ENCODE measurements around the gene DNASE2B. TPM values are rescaled to one million over a fixed set of nuclear protein-coding genes. Genes with fewer than 3 reads are reported as not detected.
A peak's percentile ranks its signal among the peaks of the same experiment; 100 is the strongest.
"Not testable (repeated sequence)": the region's sequence is repeated elsewhere in the genome, so short reads cannot be mapped to it uniquely, and the experiment has no call there.

The DNASE2B gene
- polyA plus RNA-seq, 2 of the 4 experiments (the other 2 are of a cell fraction), result not detected

DNA sequence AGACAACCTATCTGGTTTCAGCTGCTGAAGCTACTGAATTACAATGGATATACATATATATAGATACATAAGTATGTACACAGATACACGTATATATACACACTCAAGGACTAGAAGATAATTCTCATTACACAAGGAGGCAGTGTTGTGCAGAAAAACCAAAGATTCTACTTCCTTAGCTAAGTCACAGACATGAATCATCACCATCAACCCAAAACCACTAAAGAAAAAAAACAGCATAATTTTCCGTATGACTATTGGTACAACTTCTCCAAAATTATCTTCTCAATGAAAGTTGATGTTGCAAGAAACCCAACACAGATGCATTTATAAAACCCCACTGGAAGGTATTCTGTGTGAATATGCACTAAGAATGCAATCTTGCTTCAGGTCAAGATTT is 44.0 kb downstream of the DNASE2B start:
- no peak overlapping the region for H3K4me3 ChIP-seq
- H3K4me2 ChIP-seq, result no peak overlapping the region
- DNase-seq (ENCODE audit: low read depth in 1 of 2, low spot score in 1 of 2) (peak; percentile 16 to 66), FAIRE-seq (no peak), ATAC-seq (peak in 1 of 2 experiments; percentile 81; a peak in 4 of 6 replicates)
- CTCF ChIA-PET, result interaction anchor here (0.6 to 4.2 kb wide), 20 partner anchors 9 to 509 kb away, joined by 3 to 31 read pairs (median 4); no protein-coding TSS in a partner anchor
- POLR2A ChIA-PET, result no interaction called here
- 26% methylated on average over 2 of the region's 2 CpGs for WGBS (ENCODE audit: missing lambda C conversion rate)
- no peaks in the 10 kb centered on the region for H3K4me1 ChIP-seq
- peak; percentile 69 for TF ChIP-seq SMC3 (IDR thresholded peaks at IDR 0.05)
- no peak for TF ChIP-seq KDM5A (IDR thresholded peaks at IDR 0.05)
- peak; percentile 64 to 72 for TF ChIP-seq RAD21 (conservative IDR thresholded peaks at IDR 0.05 in 1 of 2, IDR thresholded peaks at IDR 0.05 in 1 of 2)
- no peak for TF ChIP-seq RNF2 (IDR thresholded peaks at IDR 0.05; ENCODE audit: borderline replicate concordance, low read depth)
- TF ChIP-seq ZFP36 (IDR thresholded peaks at IDR 0.05; ENCODE audit: borderline replicate concordance, partially characterized antibody), result no peak
- no peak for TF ChIP-seq GATA3 (IDR thresholded peaks at IDR 0.05; ENCODE audit: borderline replicate concordance)
- TF ChIP-seq, protein P1, sequence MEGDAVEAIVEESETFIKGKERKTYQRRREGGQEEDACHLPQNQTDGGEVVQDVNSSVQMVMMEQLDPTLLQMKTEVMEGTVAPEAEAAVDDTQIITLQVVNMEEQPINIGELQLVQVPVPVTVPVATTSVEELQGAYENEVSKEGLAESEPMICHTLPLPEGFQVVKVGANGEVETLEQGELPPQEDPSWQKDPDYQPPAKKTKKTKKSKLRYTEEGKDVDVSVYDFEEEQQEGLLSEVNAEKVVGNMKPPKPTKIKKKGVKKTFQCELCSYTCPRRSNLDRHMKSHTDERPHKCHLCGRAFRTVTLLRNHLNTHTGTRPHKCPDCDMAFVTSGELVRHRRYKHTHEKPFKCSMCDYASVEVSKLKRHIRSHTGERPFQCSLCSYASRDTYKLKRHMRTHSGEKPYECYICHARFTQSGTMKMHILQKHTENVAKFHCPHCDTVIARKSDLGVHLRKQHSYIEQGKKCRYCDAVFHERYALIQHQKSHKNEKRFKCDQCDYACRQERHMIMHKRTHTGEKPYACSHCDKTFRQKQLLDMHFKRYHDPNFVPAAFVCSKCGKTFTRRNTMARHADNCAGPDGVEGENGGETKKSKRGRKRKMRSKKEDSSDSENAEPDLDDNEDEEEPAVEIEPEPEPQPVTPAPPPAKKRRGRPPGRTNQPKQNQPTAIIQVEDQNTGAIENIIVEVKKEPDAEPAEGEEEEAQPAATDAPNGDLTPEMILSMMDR (IDR thresholded peaks at IDR 0.05), result peak; percentile 52
- TF ChIP-seq POLR2AphosphoS2 (conservative IDR thresholded peaks at IDR 0.05; ENCODE audit: low read length), result no peak
- no peak for TF ChIP-seq FOSL2 (IDR thresholded peaks at IDR 0.05)
- TF ChIP-seq FOSL2 (CRISPR knock-in tag; IDR thresholded peaks at IDR 0.05), result peak; percentile 49
- H3K9me3 ChIP-seq, result no peaks in the 10 kb centered on the region
- no peak overlapping the region for H3K27ac ChIP-seq

DNA sequence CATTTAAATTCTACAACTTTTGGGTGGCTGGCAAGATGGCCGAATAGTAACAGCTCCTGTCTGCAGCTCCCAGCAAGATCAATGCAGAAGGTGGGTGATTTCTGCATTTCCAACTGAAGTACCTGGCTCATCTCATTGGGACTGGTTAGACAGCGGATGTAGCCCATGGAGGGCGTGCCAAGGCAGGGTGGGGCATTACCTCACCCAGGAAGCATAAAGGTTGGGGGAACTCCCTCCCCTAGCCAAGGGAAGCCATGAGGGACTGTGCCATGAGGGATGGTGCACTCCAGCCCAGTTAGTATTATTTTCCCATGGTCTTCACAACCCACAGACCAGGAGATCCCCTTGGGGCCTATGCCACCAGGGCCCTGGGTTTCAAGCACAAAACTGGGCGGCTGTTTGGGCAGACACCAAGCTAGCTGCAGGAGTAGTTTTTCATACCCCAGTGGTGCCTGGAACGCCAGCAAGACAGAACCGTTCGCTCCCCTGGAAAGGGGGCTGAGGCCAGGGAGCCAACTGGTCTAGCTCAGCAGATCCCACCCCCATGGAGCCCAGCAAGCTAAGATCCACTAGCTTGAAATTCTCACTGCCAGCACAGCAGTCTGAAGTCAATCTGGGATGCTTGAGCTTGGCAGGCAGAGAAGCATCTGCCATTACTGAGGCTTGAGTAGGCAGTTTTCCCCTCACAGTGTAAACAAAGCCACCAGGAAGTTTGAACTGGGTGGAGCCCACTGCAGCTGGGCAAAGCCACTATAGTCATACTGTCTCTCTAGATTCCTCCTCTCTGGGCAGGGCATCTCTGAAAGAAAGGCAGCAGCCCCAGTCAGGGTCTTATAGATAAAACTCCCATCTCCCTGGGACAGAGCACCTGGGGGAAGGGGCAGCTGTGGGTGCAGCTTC is 44.7 kb downstream of the DNASE2B start:
- H3K9me3 ChIP-seq; H3K4me2 ChIP-seq; ATAC-seq; DNase-seq (ENCODE audit: low read depth in 1 of 2, low spot score in 1 of 2); H3K4me3 ChIP-seq; FAIRE-seq; H3K4me1 ChIP-seq; POLR2A ChIA-PET; H3K27ac ChIP-seq: not testable (repeated sequence)
- CTCF ChIA-PET, result interaction anchor here (0.6 to 4.2 kb wide), 20 partner anchors 9 to 509 kb away, joined by 3 to 31 read pairs (median 4); no protein-coding TSS in a partner anchor
- 69% methylated on average over 4 of the region's 7 CpGs for WGBS (ENCODE audit: missing lambda C conversion rate)

DNA sequence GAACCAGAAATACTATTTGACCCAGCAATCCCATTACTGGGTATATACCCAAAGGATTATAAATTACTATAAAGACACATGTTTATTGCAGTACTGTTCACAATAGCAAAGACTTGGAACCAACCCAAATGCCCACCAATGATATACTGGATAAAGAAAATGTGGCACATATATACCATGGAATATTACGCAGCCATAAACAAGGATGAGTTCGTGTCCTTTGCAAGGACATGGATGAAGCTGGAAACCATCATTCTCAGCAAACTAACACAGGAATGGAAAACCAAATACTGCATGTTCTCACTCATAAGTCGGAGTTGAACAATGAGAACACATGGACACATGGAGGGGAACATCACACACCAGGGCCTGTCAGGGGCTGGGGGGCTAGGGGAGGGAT is 50.4 kb downstream of the DNASE2B start:
- WGBS (ENCODE audit: missing lambda C conversion rate), result 30% methylated on average over 3 of the region's 3 CpGs
- H3K9me3 ChIP-seq; FAIRE-seq; ATAC-seq; DNase-seq (ENCODE audit: low read depth in 1 of 2, low spot score in 1 of 2); H3K27ac ChIP-seq; POLR2A ChIA-PET; H3K4me3 ChIP-seq; H3K4me2 ChIP-seq; H3K4me1 ChIP-seq: not testable (repeated sequence)
- CTCF ChIA-PET, result interaction anchor here (0.6 kb wide), 2 partner anchors 543 to 948 kb away, joined by 3 to 4 read pairs; no protein-coding TSS in a partner anchor

DNA sequence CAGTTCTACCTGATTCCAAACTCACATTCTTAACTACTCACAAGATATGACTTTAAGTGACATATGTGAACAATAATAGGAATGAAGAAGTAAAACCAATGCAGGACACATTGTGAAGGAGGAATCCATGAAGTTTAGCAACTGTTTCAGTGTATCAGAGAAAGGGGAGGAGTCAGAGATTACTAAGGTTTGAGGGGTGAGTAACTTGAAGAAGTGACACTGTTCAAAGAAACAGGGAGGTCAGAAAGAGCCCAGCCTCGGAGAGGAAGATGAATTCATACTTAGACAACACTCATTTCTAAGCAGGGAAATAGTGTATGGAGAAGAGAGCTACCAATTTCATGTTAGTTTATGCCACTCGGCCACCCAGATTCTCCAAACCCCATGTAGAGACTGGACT is 52.6 kb downstream of the DNASE2B start:
- Histone ChIP-seq H3K9me3 (no peaks in the 10 kb centered on the region), H3K4me1 (no peaks in the 10 kb centered on the region), H3K4me3 (no peak overlapping the region), H3K27ac (no peak overlapping the region), H3K4me2 (no peak overlapping the region)
- no peak for FAIRE-seq
- ATAC-seq, result no peak
- DNase-seq (ENCODE audit: low read depth in 1 of 2, low spot score in 1 of 2), result no peak
- ChIA-PET POLR2A (no interaction called here), CTCF (no interaction called here)
- TF ChIP-seq GATA3 (IDR thresholded peaks at IDR 0.05; ENCODE audit: borderline replicate concordance) (no peak), HOXB5 (CRISPR knock-in tag; IDR thresholded peaks at IDR 0.05) (no peak), FOXS1 (CRISPR knock-in tag; IDR thresholded peaks at IDR 0.05) (no peak)
- 43% methylated on average over 2 of the region's 2 CpGs for WGBS (ENCODE audit: missing lambda C conversion rate)

DNA sequence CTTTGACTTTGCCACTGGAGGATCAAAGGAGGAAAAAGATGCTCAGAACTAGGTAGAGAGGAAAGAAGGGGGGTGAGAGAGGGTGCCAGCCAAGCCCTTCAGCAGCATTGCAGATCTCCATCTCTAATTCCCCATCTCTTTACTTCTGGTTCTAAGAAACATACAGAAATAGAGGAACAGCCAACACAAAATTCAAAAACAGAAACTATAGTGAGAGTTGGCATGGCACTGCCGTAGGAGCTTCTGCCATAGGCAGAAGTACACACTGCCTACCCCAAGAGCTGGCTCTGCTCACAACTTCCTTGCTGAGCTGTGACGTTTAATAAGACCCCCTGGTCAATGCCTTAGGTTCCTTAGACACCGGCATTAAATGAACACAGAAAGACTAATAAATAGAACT is 54.2 kb downstream of the DNASE2B start:
- no peak for ATAC-seq
- no peak overlapping the region for H3K4me2 ChIP-seq
- 51% methylated on average over 3 of the region's 3 CpGs for WGBS (ENCODE audit: missing lambda C conversion rate)
- no peak for DNase-seq (ENCODE audit: low read depth in 1 of 2, low spot score in 1 of 2)
- no peak overlapping the region for H3K4me3 ChIP-seq
- H3K9me3 ChIP-seq, result no peaks in the 10 kb centered on the region
- TF ChIP-seq HEYL (CRISPR knock-in tag; IDR thresholded peaks at IDR 0.05), result no peak
- TF ChIP-seq, protein P2, sequence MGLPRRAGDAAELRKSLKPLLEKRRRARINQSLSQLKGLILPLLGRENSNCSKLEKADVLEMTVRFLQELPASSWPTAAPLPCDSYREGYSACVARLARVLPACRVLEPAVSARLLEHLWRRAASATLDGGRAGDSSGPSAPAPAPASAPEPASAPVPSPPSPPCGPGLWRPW (IDR thresholded peaks at IDR 0.05), result no peak
- TF ChIP-seq, protein P3, sequence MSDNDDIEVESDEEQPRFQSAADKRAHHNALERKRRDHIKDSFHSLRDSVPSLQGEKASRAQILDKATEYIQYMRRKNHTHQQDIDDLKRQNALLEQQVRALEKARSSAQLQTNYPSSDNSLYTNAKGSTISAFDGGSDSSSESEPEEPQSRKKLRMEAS (IDR thresholded peaks at IDR 0.05), result no peak
- no peak overlapping the region for H3K27ac ChIP-seq
- CTCF ChIA-PET, result interaction anchor here (0.9 to 1.1 kb wide), 3 partner anchors 9 to 321 kb away, joined by 3 to 4 read pairs (median 3); no protein-coding TSS in a partner anchor
- no peak for FAIRE-seq
- H3K4me1 ChIP-seq, result no peaks in the 10 kb centered on the region
- POLR2A ChIA-PET, result no interaction called here

Measured in A549 (cell line).